ENCODE results near the gene DPH1.

DPH1 gene

GRCh38 chr17:2061441-2061958 lies 31.5 kb downstream of the DPH1 start:
- DNase-seq (ENCODE audit: low read depth, low spot score), result no peak

- DNase-seq (ENCODE audit: low read depth, low spot score), result no peak
These were observed 32.7 kb downstream of the DPH1 start for GRCh38 chr17:2062571-2063183.

DNA sequence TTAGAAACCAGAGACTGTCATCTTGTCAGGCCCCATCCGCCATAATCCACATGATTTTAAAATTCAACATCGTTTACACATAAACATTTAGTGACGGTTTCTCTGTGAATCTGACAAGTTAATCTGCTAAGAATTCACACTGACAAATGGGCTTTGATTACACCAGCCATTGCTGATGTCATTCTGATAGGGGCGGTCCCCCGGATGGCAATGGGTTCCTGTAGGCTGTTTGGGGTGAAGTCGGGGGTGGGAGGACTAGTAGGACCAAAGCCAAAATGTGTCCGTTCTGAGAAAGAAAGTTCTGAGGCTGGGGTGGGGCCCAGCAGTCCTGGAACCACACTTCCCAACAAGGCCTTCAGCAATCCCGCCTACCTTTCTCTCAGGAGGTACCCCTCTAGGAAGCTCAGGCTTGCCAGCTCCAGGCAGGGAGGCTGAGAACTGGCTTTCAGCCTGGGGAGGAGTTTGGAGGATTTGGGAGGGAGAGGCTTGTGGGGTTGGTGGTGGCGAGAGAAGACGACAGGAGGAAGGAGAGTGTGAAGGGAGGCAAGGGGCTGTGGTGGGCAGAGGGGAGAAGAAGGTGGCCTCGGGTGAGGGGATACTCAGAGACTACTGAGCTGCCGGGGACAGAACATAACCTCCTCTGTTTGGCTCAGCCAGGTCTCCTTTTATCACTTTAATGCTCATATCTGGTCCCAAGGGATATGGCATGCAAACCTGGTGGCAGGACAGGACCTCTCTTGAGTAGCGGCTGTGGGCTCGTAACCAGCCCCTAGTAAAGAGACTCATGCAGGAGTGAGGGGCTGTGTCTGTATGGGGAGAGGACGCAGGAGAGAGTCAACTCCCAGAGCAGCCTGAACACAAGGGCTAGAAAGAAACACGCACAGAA lies 33.6 kb downstream of the DPH1 start:
- DNase-seq (ENCODE audit: low read depth, low spot score), result no peak

DNA sequence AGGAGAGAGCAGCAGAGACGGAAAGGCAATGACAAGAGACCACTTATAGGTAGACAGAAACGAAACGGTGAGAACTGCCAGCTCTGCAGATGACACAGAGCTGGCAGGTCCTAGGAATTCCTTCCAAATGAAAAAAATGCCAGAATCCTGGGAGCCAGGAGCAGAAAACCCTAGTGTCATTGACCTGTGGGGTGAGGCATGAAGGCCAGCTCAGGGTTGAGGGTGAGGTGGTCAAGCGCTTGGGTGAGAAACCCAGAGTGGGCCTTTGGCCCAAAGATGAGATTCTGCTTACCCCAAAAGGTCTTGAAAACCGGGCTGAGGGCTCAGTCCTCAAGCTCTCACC lies 34.2 kb downstream of the DPH1 start:
- DNase-seq (ENCODE audit: low read depth, low spot score), result no peak

- no peak for DNase-seq (ENCODE audit: low read depth, low spot score)
These were observed 34.6 kb downstream of the DPH1 start for GRCh38 chr17:2064520-2064971.

- DNase-seq (ENCODE audit: low read depth, low spot score), result no peak
These were observed 35.2 kb downstream of the DPH1 start for GRCh38 chr17:2064980-2065785.

GRCh38 chr17:2065949-2066400 lies 36.0 kb downstream of the DPH1 start:
- no peak for DNase-seq (ENCODE audit: low read depth, low spot score)

- DNase-seq (ENCODE audit: low read depth, low spot score), result no peak
These were observed 37.2 kb downstream of the DPH1 start for GRCh38 chr17:2067048-2067561.

DNA sequence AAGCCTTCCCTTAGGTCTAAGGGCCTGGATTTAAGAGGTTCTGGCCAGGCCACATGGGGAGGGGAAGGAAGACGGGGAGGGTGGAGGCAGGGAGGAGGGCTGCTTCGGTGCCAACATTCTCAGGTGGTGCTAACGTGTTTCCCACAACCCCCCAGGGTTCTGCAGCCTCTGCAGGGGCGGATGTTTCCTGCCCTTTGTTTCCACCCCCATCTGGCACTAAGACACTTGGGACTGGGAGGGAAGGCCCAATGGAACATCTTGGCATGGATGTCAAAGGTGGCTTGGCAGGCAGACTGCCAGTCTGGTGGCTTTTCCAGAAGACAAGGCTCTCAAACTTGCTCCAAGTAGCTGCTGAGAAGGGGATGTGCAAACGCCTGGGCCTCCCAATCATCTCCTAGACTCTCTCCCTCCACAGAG lies 37.7 kb downstream of the DPH1 start:
- no peak for DNase-seq (ENCODE audit: low read depth, low spot score)

DNA sequence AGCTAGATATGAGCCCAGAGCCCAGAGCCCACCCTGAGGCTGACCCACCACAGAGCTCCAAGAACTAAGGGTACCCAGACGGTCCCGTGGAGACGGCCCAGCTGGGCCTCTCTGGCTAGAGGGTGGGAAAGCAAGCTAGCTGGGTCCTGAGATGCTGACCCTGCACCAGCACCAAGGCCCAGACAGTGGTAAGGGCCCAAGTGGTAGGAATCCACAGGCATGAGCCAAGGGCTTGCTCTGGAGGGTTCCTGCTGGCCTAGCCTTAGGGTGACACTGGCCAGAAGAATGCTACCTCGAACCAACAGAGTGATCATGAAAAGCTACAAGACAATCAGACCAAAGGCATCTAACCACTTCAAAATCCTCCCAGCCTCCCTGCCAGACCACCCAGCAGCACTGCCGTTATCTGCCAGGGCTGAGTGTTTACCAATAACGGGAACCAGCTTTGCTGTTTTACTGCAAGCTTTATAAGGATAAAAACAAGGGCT lies 38.1 kb downstream of the DPH1 start:
- DNase-seq (ENCODE audit: low read depth, low spot score), result no peak

DNA sequence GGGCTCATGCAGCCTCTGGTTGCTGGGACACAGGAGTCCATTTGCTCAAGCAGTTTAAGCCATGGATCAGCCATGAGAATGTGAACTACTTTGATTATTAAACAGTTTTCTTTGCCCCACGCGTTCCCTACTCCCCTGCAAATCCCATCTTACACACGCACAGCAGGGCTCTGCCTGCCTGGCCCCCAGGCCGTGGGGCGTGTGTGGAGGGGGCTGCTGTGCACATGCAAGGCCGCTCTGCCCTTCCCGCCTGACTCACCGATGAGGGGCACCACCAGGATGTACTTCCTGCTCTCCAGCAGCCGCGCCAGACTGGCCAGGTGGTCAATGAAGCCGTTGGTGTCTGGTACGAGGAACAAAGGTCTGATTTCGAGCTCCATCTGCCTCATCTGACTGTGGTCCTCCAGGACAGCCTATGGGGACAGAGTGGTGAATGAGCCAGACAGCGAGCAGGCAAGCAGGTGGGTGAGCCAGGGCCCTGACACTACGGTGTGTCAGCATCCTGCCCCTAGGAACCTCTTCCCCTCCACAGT lies 38.6 kb downstream of the DPH1 start:
- no peak for DNase-seq (ENCODE audit: low read depth, low spot score)

- DNase-seq (ENCODE audit: low read depth, low spot score), result no peak
These were observed 40.5 kb downstream of the DPH1 start for GRCh38 chr17:2070241-2071023.

GRCh38 chr17:2071024-2071385 lies 41.1 kb downstream of the DPH1 start:
- no peak for DNase-seq (ENCODE audit: low read depth, low spot score)

- DNase-seq (ENCODE audit: low read depth, low spot score), result no peak
These were observed 41.7 kb downstream of the DPH1 start for GRCh38 chr17:2071455-2072281.

DNA sequence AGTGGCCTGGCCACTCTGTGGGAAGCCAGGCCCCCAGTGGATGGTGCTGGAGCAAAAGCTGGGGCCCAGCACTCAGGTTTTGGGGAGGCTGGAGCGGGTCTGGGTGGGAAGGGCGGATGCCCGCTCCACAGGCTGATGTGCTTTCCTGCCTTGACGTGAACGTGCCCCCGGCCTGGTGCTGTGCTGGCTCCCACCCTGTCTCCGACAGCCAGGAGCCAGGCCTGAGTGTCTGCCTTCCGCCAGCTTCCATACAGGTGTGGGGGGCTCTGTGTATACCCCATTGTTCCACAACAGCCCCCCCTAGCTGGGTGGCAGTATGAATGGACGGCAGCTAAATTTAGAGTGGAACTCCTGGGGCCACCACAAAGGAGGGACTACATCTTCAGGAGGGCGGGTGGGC lies 45.0 kb downstream of the DPH1 start:
- no peak for DNase-seq (ENCODE audit: low read depth, low spot score)

- no peak for DNase-seq (ENCODE audit: low read depth, low spot score)
These were observed 45.6 kb downstream of the DPH1 start for GRCh38 chr17:2075336-2076086.

GRCh38 chr17:2076087-2076984 lies 46.4 kb downstream of the DPH1 start:
- no peak for DNase-seq (ENCODE audit: low read depth, low spot score)

DNA sequence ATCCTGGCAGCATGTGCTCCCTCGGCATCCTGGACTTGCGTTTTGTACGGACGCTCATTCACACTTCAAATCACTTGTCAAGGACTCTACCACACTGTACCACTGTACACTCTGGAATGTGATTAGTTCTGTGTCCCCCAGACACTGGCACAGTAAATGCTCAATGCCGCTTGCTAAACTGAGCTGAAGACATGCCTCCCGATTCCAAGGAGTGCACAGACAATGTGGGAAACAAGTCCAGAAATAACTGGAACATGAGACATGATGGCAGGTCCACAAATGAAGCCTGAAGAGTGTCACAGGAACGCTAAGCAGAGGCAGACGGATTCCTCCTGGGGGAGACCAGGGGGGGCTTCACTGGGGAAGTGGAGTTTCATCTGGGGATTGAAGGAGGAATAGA lies 47.1 kb downstream of the DPH1 start:
- no peak for DNase-seq (ENCODE audit: low read depth, low spot score)

Measured in activated naive CD8-positive, alpha-beta T cell treated with anti-CD3 and anti-CD28 coated beads, Interleukin-2, amount 50 U/mL, for 16 hours (primary cell).